Measurements from ENCODE around the gene KLHL21. TPM values are rescaled to one million over a fixed set of nuclear protein-coding genes. Genes with fewer than 3 reads are reported as not detected.

KLHL21 gene
- total and polyA plus RNA-seq, 2 donors (not counting 1 experiment from before 2014, with no cell fraction given) = 14.4 to 29.9 TPM

DNA sequence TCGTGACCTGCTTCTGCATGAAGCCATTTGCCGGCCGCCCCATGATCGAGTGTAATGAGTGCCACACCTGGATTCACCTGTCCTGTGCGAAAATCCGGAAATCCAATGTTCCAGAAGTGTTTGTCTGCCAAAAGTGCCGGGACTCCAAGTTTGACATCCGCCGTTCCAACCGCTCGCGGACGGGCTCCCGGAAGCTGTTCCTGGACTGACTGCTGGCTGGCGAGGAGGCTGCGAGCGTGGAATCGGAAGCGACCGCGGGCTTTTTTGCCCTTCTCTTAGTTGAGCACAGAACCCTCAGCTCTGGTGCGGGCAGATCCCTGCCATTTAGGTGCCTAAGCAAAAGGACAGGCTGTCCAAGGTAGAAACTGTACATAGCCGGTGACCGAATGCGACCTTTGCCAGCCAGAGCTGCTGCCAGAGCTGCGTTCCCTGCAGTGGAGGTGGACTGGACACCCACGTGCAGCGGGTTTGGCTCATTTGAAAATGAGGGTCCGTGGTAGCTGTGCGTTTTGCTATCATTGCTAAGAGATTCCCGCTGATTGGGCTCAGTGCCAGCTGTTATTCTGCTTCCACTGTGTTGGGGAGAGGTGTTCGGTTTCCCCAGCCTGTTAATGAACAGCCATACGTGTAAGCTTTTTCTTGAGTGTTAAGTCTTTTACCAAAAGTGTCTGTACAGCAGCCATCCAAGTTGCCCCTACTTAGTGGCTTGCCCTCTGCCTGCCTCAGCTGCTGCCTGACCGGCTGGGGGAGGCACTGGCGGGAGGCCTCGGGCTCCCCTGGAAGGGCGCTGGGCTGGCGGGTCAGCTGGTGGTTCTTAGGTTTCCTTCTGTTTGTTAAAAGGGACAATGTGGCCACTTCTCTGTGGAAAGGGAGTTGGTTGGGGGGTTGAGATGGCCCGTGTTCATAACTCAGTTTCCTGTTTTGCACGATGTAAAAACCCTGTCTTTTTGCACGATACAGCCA is 19.0 kb upstream of the KLHL21 start:
- no peak overlapping the region for H3K4me3 ChIP-seq (ENCODE audit: control extremely low read depth in 1 of 5, extremely low read depth in 1 of 5, insufficient read depth in 1 of 5, low read depth in 2 of 5, low read length in 4 of 5)
- no peaks in the 10 kb centered on the region for H3K27me3 ChIP-seq (replicated peaks in 1 of 4; ENCODE audit: control extremely low read depth in 1 of 4, control insufficient read depth in 3 of 4, insufficient read depth in 4 of 4, low read length in 3 of 4)
- no peak overlapping the region for H3K4me3 Mint-ChIP-seq
- H3K27me3 Mint-ChIP-seq = no peaks in the 10 kb centered on the region
- no peaks in the 10 kb centered on the region for H3K9me3 ChIP-seq (ENCODE audit: control extremely low read depth in 1 of 3, control insufficient read depth in 2 of 3, insufficient read depth in 1 of 3, low read length in 2 of 3)
- no peak overlapping the region for H3K27ac ChIP-seq (ENCODE audit: low read length in 2 of 2)
- no peak overlapping the region for H3K27ac Mint-ChIP-seq
- peaks cover 18% of the 10 kb centered on the region for H3K4me1 Mint-ChIP-seq
- DNase-seq (no peak), ATAC-seq (ENCODE audit: low read depth) (no peak)
- WGBS (ENCODE audit: insufficient coverage) = 98% methylated on average over 41 of the region's 41 CpGs
- TF ChIP-seq, protein P1, sequence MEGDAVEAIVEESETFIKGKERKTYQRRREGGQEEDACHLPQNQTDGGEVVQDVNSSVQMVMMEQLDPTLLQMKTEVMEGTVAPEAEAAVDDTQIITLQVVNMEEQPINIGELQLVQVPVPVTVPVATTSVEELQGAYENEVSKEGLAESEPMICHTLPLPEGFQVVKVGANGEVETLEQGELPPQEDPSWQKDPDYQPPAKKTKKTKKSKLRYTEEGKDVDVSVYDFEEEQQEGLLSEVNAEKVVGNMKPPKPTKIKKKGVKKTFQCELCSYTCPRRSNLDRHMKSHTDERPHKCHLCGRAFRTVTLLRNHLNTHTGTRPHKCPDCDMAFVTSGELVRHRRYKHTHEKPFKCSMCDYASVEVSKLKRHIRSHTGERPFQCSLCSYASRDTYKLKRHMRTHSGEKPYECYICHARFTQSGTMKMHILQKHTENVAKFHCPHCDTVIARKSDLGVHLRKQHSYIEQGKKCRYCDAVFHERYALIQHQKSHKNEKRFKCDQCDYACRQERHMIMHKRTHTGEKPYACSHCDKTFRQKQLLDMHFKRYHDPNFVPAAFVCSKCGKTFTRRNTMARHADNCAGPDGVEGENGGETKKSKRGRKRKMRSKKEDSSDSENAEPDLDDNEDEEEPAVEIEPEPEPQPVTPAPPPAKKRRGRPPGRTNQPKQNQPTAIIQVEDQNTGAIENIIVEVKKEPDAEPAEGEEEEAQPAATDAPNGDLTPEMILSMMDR (IDR thresholded peaks at IDR 0.05) = no peak
- no peak for TF ChIP-seq EZH2 (IDR thresholded peaks at IDR 0.05; ENCODE audit: borderline replicate concordance, insufficient read depth, low read depth, low read length, poor library complexity, severe bottlenecking)
- no peaks in the 10 kb centered on the region for H3K9me3 Mint-ChIP-seq (ENCODE audit: insufficient read depth)
- CTCF ChIA-PET = interaction anchor here (0.7 to 1.8 kb wide), 3 partner anchors 21 to 67 kb away, joined by 3 to 6 read pairs (median 4); partner anchors contain the start of genes NOL9 and TAS1R1
- peaks cover 10 to 18% of the 10 kb centered on the region in 2 donors for H3K4me1 ChIP-seq (ENCODE audit: control insufficient read depth in 2 of 2, insufficient read depth in 2 of 2, low read length in 2 of 2)
- no peak overlapping the region for H2AFZ ChIP-seq (ENCODE audit: insufficient read depth, low read depth, low read length, poor library complexity, severe bottlenecking)
- POLR2A ChIA-PET = no interaction called here
- peaks cover 22% of the 10 kb centered on the region for H3K79me2 ChIP-seq (ENCODE audit: control insufficient read depth, insufficient read depth, low read length)
- no peak overlapping the region for H3K9ac ChIP-seq (ENCODE audit: low read length)
- peaks cover 8% of the 10 kb centered on the region for H4K20me1 ChIP-seq (ENCODE audit: control insufficient read depth, insufficient read depth, low read length, poor library complexity, severe bottlenecking)
- no peak overlapping the region for H3K4me2 ChIP-seq (replicated peaks; ENCODE audit: low read depth, low read length, poor library complexity, severe bottlenecking)
- intact Hi-C loops (cut with micrococcal nuclease) = no loop called here
- peaks cover 0 to 12% of the 10 kb centered on the region in 2 experiments for H3K36me3 ChIP-seq (replicated peaks in 1 of 2; ENCODE audit: control extremely low read depth in 1 of 2, control insufficient read depth in 1 of 2, extremely low read depth in 1 of 2, insufficient read depth in 2 of 2, low read length in 1 of 2)

DNA sequence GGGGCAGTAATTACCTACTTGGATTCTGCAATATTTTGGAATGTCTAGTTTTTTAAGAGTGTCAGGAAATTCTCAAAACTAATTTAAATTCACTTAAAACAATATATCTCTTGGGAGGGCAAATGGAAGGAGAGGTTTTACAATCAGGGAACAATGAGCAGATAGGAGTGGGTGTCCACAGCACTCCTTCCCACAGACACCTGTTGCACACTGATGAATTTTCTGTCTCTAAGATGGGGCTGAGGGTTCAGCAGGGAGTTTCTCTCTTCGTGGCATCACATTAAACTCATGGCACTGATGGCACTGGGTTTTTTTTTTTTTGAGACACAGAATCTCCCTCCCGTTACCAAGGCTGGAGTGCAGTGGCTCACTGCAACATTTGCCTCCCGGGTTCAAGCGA is 16.4 kb upstream of the KLHL21 start:
- Histone ChIP-seq H3K9me3 (ENCODE audit: control extremely low read depth in 1 of 3, control insufficient read depth in 2 of 3, insufficient read depth in 1 of 3, low read length in 2 of 3) (no peaks in the 10 kb centered on the region), H3K9ac (ENCODE audit: low read length) (no peak overlapping the region), H3K4me1 (ENCODE audit: control insufficient read depth in 2 of 2, insufficient read depth in 2 of 2, low read length in 2 of 2) (peaks cover 6 to 7% of the 10 kb centered on the region in 2 donors), H4K20me1 (ENCODE audit: control insufficient read depth, insufficient read depth, low read length, poor library complexity, severe bottlenecking) (peaks cover under 1% of the 10 kb centered on the region), H2AFZ (ENCODE audit: insufficient read depth, low read depth, low read length, poor library complexity, severe bottlenecking) (no peak overlapping the region), H3K4me3 (ENCODE audit: control extremely low read depth in 1 of 5, extremely low read depth in 1 of 5, insufficient read depth in 1 of 5, low read depth in 2 of 5, low read length in 4 of 5) (no peak overlapping the region), H3K79me2 (ENCODE audit: control insufficient read depth, insufficient read depth, low read length) (peaks cover 13% of the 10 kb centered on the region), H3K36me3 (replicated peaks in 1 of 2; ENCODE audit: control extremely low read depth in 1 of 2, control insufficient read depth in 1 of 2, extremely low read depth in 1 of 2, insufficient read depth in 2 of 2, low read length in 1 of 2) (peaks cover 0 to 12% of the 10 kb centered on the region in 2 experiments), H3K27me3 (replicated peaks in 1 of 4; ENCODE audit: control extremely low read depth in 1 of 4, control insufficient read depth in 3 of 4, insufficient read depth in 4 of 4, low read length in 3 of 4) (no peaks in the 10 kb centered on the region), H3K4me2 (replicated peaks; ENCODE audit: low read depth, low read length, poor library complexity, severe bottlenecking) (no peak overlapping the region), H3K27ac (ENCODE audit: low read length in 2 of 2) (no peak overlapping the region)
- TF ChIP-seq, protein P1 (IDR thresholded peaks at IDR 0.05) = no peak
- no peak for TF ChIP-seq EZH2 (IDR thresholded peaks at IDR 0.05; ENCODE audit: borderline replicate concordance, insufficient read depth, low read depth, low read length, poor library complexity, severe bottlenecking)
- CTCF ChIA-PET = no interaction called here
- no peaks in the 10 kb centered on the region for H3K27me3 Mint-ChIP-seq
- H3K4me3 Mint-ChIP-seq = no peak overlapping the region
- H3K9me3 Mint-ChIP-seq (ENCODE audit: insufficient read depth) = no peaks in the 10 kb centered on the region
- ATAC-seq (ENCODE audit: low read depth) (no peak), DNase-seq (no peak)
- 83% methylated on average over 1 of the region's 4 CpGs for WGBS (ENCODE audit: insufficient coverage)
- POLR2A ChIA-PET = no interaction called here
- H3K27ac Mint-ChIP-seq = no peak overlapping the region
- peaks cover 10% of the 10 kb centered on the region for H3K4me1 Mint-ChIP-seq
- intact Hi-C loops (cut with micrococcal nuclease) = no loop called here

Measured in B cell (primary cell).